Omental fat pad (tissue), 4 donors: ENCODE measurements around the gene PIGM. TPM values are rescaled to one million over a fixed set of nuclear protein-coding genes. Genes with fewer than 3 reads are reported as not detected.
A peak's percentile ranks its signal among the peaks of the same experiment; 100 is the strongest.

Experiments
- ATAC-seq: fragments of 150-250 bp; one replicate; pipeline ENCODE4 v1.9.1; 2016; ENCODE audit warnings: mild to moderate bottlenecking, moderate library complexity; ENCODE audit not compliant: low FRiP score
- DNase-seq: peaks from one replicate; pipeline ENCODE4 v3.0.0-alpha.2; 2019; ENCODE audit warnings: low spot score
- total RNA-seq, 4 donors: library from RNA; depleted of rRNA; stranded (reverse); fragments of >200 nt; gene quantifications; one replicate each; pipeline ENCODE4 v1.1.0, GENCODE V29; 2016
- TF ChIP-seq, protein P1 (sequence below), 3 donors: fragments of 450-650 bp; IDR thresholded peaks; one replicate each; pipeline ENCODE4 v1.5.1; 2016 to 2017; ENCODE audit warnings: antibody characterized with exemption in 3 of 3, mild to moderate bottlenecking in 3 of 3, moderate library complexity in 2 of 3

PIGM gene
- total RNA-seq, 4 donors from 2014 or later: 3.0 to 4.7 (median 4.0) TPM

GRCh38 chr1:160011781-160012180 is 20.0 kb downstream of the PIGM start:
- ATAC-seq (no peak), DNase-seq (no peak)
- TF ChIP-seq, protein P1, sequence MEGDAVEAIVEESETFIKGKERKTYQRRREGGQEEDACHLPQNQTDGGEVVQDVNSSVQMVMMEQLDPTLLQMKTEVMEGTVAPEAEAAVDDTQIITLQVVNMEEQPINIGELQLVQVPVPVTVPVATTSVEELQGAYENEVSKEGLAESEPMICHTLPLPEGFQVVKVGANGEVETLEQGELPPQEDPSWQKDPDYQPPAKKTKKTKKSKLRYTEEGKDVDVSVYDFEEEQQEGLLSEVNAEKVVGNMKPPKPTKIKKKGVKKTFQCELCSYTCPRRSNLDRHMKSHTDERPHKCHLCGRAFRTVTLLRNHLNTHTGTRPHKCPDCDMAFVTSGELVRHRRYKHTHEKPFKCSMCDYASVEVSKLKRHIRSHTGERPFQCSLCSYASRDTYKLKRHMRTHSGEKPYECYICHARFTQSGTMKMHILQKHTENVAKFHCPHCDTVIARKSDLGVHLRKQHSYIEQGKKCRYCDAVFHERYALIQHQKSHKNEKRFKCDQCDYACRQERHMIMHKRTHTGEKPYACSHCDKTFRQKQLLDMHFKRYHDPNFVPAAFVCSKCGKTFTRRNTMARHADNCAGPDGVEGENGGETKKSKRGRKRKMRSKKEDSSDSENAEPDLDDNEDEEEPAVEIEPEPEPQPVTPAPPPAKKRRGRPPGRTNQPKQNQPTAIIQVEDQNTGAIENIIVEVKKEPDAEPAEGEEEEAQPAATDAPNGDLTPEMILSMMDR (IDR thresholded peaks at IDR 0.05): no peak

GRCh38 chr1:160009801-160010200 is 22.0 kb downstream of the PIGM start:
- TF ChIP-seq, protein P1 (IDR thresholded peaks at IDR 0.05): no peak
- DNase-seq (no peak), ATAC-seq (no peak)

- no peak for DNase-seq
- no peak for ATAC-seq
- TF ChIP-seq, protein P1 (IDR thresholded peaks at IDR 0.05): no peak
Observed at GRCh38 chr1:160009081-160009480, 22.7 kb downstream of the PIGM start.

- TF ChIP-seq, protein P1 (IDR thresholded peaks at IDR 0.05): peak in 1 of 3 donors; percentile 28
- DNase-seq (no peak), ATAC-seq (no peak)
Observed at GRCh38 chr1:160007577-160008200, 24.1 kb downstream of the PIGM start.

GRCh38 chr1:160006312-160006940 is 25.4 kb downstream of the PIGM start:
- TF ChIP-seq, protein P1 (IDR thresholded peaks at IDR 0.05): peak in 1 of 3 donors; percentile 42
- DNase-seq (peak; percentile 67), ATAC-seq (no peak)

DNA sequence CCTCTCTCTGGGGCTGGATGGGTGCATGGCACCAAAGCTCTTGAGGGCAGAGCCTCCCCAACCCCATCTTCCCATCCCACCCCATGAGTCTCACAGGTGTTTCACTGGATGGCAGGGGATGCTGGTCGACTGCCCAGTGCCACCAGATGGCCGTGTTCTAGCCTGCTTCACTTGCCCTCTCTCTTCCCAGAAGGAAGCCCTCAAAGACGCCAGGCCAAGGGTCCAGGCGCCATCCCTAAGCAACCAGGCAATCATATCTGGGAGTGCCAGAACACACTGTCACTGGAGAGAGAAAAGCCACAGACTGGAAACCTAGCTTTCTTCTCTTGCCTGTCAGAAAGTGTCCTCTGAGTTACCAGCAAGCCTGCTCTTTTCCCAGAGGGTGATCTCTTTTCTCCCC is 26.7 kb downstream of the PIGM start:
- ATAC-seq (no peak), DNase-seq (no peak)
- TF ChIP-seq, protein P1 (IDR thresholded peaks at IDR 0.05): no peak

DNA sequence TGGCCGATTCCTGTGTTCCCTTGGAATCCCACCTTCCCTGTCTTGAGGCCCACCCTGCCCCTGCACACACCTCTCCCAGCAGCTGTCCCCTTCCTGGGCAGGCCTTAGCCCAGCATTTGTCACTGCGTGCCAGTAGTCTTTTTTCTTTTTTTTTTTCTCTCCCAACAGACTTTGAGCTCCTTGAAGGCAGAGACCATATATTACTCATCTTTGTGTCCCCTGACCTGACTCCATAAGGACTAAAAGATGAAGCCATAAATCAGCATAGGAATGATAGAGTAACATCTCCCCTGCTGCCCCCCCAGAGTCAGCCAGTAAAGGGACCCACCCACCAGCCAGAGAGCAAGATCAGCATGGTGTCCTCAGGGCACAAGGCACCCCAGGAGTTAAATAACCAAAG is 27.4 kb downstream of the PIGM start:
- DNase-seq: no peak
- TF ChIP-seq, protein P1 (IDR thresholded peaks at IDR 0.05): no peak
- ATAC-seq: no peak
